GM12878 (cell line): Measurements from ENCODE around the gene OR2B2. TPM values are rescaled to one million over a fixed set of nuclear protein-coding genes. Genes with fewer than 3 reads are reported as not detected.

Experiments
- BCL11A ChIP-seq: IDR thresholded peaks from 2 replicates; pipeline ENCODE4 v1.6.1; 2011; ENCODE audit warnings: low read depth, low read length
- CBFB ChIP-seq: IDR thresholded peaks from 2 replicates; pipeline ENCODE4 v1.6.1; 2016; ENCODE audit warnings: antibody characterized with exemption, low read depth
- EZH2 ChIP-seq: IDR thresholded peaks from 2 replicates; pipeline ENCODE4 v1.6.1; 2012; ENCODE audit warnings: low read depth, mild to moderate bottlenecking, control low read depth, inconsistent platforms, low read length, borderline replicate concordance; ENCODE audit not compliant: control insufficient read depth
- FOS ChIP-seq: IDR thresholded peaks from 3 replicates; pipeline ENCODE4 v1.6.1; 2011; ENCODE audit warnings: borderline replicate concordance; ENCODE audit not compliant: insufficient read length; ENCODE audit errors: extremely low read depth
- GABPA ChIP-seq: IDR thresholded peaks from 2 replicates; pipeline ENCODE4 v1.6.1; 2014; ENCODE audit warnings: antibody characterized with exemption, low read depth, mild to moderate bottlenecking, inconsistent platforms
- IKZF2 ChIP-seq, 2 experiments: fragments of 450-650 bp; IDR thresholded peaks; 2 replicates each; pipeline ENCODE4 v1.6.1; 2017; ENCODE audit warnings: mild to moderate bottlenecking in 2 of 2, moderate library complexity in 2 of 2
- MAX ChIP-seq: IDR thresholded peaks from 2 replicates; pipeline ENCODE4 v1.6.1; 2012; ENCODE audit warnings: low read depth, low read length, improper control_type of control experiment
- MLLT1 ChIP-seq: fragments of 450-650 bp; IDR thresholded peaks from 2 replicates; pipeline ENCODE4 v1.6.1; 2016; ENCODE audit warnings: mild to moderate bottlenecking
- MTA3 ChIP-seq: IDR thresholded peaks from 2 replicates; pipeline ENCODE4 v1.6.1; 2012; ENCODE audit warnings: low read length, inconsistent platforms, borderline replicate concordance
- MXI1 ChIP-seq: fragments of 150-350 bp; IDR thresholded peaks from 2 replicates; pipeline ENCODE4 v1.6.1; 2011; ENCODE audit warnings: low read depth, mild to moderate bottlenecking, inconsistent platforms, low read length, improper control_type of control experiment
- NFXL1 ChIP-seq: fragments of 450-650 bp; IDR thresholded peaks from 2 replicates; pipeline ENCODE4 v1.6.1; 2017; ENCODE audit warnings: antibody characterized with exemption, mild to moderate bottlenecking, borderline replicate concordance
- NFYB ChIP-seq: IDR thresholded peaks from 2 replicates; pipeline ENCODE4 v1.6.1; 2011; ENCODE audit warnings: low read depth, mild to moderate bottlenecking, low read length, improper control_type of control experiment, moderate library complexity; ENCODE audit not compliant: insufficient read depth
- PAX5 ChIP-seq: IDR thresholded peaks from 2 replicates; pipeline ENCODE4 v1.6.1; 2011; ENCODE audit warnings: low read depth, low read length, borderline replicate concordance
- PKNOX1 ChIP-seq: fragments of 450-650 bp; IDR thresholded peaks from 2 replicates; pipeline ENCODE4 v1.6.1; 2016; ENCODE audit warnings: mild to moderate bottlenecking
- POU2F2 ChIP-seq: IDR thresholded peaks from 3 replicates; pipeline ENCODE4 v1.6.1; 2011; ENCODE audit warnings: low read depth, mild to moderate bottlenecking, low read length, borderline replicate concordance
- SIN3A ChIP-seq: IDR thresholded peaks from 2 replicates; pipeline ENCODE4 v1.6.1; 2012; ENCODE audit warnings: low read depth, low read length, improper control_type of control experiment
- SP1 ChIP-seq: IDR thresholded peaks from one replicate; pipeline ENCODE4 v1.6.1; 2011; ENCODE audit warnings: low read depth, low read length
- SREBF1 ChIP-seq: IDR thresholded peaks from 2 replicates; pipeline ENCODE4 v1.6.1; 2012; ENCODE audit warnings: mild to moderate bottlenecking, low read length
- TCF7 ChIP-seq: IDR thresholded peaks from 2 replicates; pipeline ENCODE4 v1.6.1; 2014; ENCODE audit warnings: antibody characterized with exemption, borderline replicate concordance
- ZNF687 ChIP-seq: fragments of 450-650 bp; IDR thresholded peaks from 2 replicates; pipeline ENCODE4 v1.6.1; 2017; ENCODE audit warnings: mild to moderate bottlenecking, moderate library complexity
- polyA plus RNA-seq, 11 experiments: library from polyadenylated mRNA; depleted of rRNA in 4 of 11; unstranded in 6 of 11; stranded (reverse) in 5 of 11; fragments of >200 nt; fragmentation: Nextera tagmentation in 4 of 11; fragmentation: Illumina TruSeq in 1 of 11; extraction: Ambion mirVana in 4 of 11; extraction: Trizol in 1 of 11; gene quantifications; 1 replicate in 1 of 11; 2 replicates in 10 of 11; pipeline versions ENCODE4 v1.2.1 to v1.2.3, GENCODE V29; 2011 to 2016; ENCODE audit warnings: inconsistent platforms in 2 of 11, missing spikeins in 2 of 11, low read depth in 1 of 11
- total RNA-seq, 4 experiments: library from RNA; depleted of rRNA in 3 of 4; stranded (reverse); fragments of >200 nt in 3 of 4; fragmentation: Illumina TruSeq in 1 of 4; extraction: Trizol in 1 of 4; gene quantifications; 2 replicates each; pipeline versions ENCODE4 v1.2.1 to v1.2.3, GENCODE V29; 2013 to 2021
- TF ChIP-seq, protein P1 (sequence below): fragments of 450-650 bp; IDR thresholded peaks from 2 replicates; pipeline ENCODE4 v1.6.1; 2018; ENCODE audit warnings: borderline replicate concordance, mild to moderate bottlenecking; ENCODE audit not compliant: partially characterized antibody

Gene OR2B2
- total and polyA plus RNA-seq, 10 of the 15 experiments (the other 5 are each of a cell fraction or from before 2014, with no cell fraction given), result not detected

DNA sequence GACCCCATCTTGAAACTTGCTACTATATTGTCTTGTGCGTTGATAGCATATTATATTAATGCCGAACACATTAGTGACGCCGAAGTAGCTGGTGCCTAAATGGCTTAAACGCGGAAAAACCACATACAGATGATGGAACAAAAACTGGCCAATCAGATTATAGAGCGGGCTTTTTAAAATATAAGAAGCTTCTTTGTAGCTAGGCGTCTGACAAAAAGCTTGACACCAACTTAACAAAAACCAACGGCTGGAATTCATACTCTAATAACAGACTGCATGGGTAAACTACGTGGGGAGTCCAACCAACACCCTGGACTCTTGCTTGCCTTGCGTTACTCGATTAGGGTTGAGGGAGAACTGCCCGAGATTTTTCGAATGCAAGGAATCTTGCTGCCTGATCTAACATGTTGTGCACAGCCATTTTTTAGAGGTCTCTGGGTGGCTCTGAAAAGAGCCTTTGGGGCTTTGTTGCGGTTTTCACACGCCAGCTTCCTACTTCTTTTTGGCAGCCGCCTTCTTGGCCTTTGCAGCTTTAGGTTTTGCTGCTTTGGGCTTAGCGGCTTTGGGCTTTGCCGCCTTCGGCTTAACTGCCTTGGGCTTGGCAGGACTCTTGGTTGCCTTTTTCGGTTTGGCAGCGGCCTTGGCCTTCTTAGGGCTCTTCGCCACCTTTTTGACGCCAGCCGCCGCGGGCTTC lies 45.7 kb downstream of the OR2B2 start (continued):
- TF ChIP-seq, protein P1, sequence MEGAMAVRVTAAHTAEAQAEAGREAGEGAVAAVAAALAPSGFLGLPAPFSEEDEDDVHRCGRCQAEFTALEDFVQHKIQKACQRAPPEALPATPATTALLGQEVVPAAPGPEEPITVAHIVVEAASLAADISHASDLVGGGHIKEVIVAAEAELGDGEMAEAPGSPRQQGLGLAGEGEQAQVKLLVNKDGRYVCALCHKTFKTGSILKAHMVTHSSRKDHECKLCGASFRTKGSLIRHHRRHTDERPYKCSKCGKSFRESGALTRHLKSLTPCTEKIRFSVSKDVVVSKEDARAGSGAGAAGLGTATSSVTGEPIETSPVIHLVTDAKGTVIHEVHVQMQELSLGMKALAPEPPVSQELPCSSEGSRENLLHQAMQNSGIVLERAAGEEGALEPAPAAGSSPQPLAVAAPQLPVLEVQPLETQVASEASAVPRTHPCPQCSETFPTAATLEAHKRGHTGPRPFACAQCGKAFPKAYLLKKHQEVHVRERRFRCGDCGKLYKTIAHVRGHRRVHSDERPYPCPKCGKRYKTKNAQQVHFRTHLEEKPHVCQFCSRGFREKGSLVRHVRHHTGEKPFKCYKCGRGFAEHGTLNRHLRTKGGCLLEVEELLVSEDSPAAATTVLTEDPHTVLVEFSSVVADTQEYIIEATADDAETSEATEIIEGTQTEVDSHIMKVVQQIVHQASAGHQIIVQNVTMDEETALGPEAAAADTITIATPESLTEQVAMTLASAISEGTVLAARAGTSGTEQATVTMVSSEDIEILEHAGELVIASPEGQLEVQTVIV, result no peak
- TF ChIP-seq MTA3 (peak; percentile 98), CBFB (peak; percentile 87), SP1 (peak; percentile 41), NFXL1 (no peak), EZH2 (no peak), GABPA (no peak), PAX5 (peak; percentile 47), BCL11A (peak; percentile 47; the same call in 1 of the 2 replicates), IKZF2 (IDR thresholded peaks at IDR 0.05) (no peak), POU2F2 (peak; percentile 95), FOS (no peak), MXI1 (no peak), PKNOX1 (no peak), SIN3A (peak; percentile 27; the same call in 1 of the 2 replicates), TCF7 (peak; percentile 14; the same call in 1 of the 2 replicates), NFYB (peak; percentile 96), MLLT1 (0 out of 2 replicates have a peak, but pooled peaks have one; percentile 93), MAX (no peak), ZNF687 (no peak), SREBF1 (no peak)
